Right lung (tissue), 5 donors: ENCODE results near the gene SOCS4. TPM values are rescaled to one million over a fixed set of nuclear protein-coding genes. Genes with fewer than 3 reads are reported as not detected.

Experiments used
- DNase-seq, 2 donors: peaks; one replicate each; pipeline ENCODE4 v3.0.0-alpha.2; 2013
- polyA plus RNA-seq, 5 donors: library from polyadenylated mRNA; unstranded; fragments of 120-200 nt; gene quantifications; one replicate each; pipeline versions ENCODE4 v1.2.1 to v1.2.3, GENCODE V29; 2013; ENCODE audit warnings: inconsistent platforms in 1 of 5, low replicate concordance in 1 of 5; ENCODE audit not compliant: insufficient read length in 5 of 5, insufficient read depth in 1 of 5

The SOCS4 gene
- polyA plus RNA-seq, 5 donors: 10.9 to 18.5 (median 13.4) TPM

GRCh38 chr14:55084401-55085059, 57.5 kb downstream of the SOCS4 start:
- DNase-seq: no peak

- no peak for DNase-seq
Observed at GRCh38 chr14:55085060-55085660, 58.1 kb downstream of the SOCS4 start.

DNA sequence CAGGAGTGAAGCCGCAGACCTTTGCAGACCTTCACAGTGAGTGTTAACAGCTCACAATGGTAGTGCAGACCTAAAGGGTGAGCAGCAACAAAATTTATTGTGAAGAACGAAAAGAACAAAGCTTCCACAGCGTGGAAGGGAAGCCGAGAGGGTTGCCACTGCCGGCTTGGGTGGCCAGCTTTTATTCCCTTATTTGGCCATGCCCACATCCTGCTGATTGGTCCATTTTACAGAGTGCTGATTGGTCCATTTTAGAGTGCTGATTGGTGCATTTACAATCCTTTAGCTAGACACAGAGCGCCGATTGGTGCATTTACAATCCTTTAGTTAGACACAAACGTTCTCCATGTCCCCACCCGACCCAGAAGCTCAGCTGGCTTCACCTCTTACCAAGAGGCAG, 59.9 kb downstream of the SOCS4 start:
- no peak for DNase-seq

- no peak for DNase-seq
Observed at GRCh38 chr14:55088356-55088755, 61.3 kb downstream of the SOCS4 start.

- no peak for DNase-seq
Observed at GRCh38 chr14:55092341-55092740, 65.3 kb downstream of the SOCS4 start.

DNA sequence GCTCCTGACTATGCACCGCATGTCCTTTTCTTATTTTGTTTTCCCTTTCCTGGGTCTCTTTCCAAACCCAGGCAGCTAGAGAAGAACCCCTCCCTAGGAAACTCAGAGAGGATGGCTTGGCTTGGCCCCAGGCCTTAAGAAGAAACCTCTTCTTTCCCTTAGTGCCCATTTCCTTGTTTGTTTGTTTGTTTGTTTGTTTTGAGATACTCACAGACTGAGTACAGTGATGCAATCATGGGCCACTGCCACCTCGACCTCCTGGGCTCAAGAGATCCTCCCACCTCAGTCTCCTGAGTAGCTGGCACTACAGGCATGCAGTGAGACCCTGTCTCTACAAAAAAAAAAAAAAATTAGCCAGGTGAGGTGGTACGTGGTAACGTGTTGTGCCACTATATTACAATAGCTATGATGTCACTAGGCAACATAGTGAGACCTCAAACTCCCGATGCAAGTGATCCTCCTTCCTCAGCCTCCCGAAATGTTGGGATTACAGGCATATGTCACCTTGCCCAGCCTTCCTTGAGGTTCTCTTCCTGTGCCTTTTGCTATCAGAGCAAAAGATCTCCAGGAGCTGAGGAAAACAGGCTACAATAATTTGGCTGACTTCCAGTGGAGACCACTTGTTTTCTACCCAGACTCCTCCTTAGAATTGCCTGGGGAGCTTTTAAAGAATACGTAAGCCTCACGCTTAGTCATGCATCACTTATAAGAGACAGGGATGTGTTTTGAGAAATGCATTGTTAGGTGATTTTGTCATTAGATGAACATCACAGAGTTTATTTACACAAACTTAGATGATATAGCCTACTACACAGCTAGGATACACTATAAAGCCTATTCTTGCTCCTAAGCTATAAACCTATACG, 67.5 kb downstream of the SOCS4 start:
- no peak for DNase-seq

DNA sequence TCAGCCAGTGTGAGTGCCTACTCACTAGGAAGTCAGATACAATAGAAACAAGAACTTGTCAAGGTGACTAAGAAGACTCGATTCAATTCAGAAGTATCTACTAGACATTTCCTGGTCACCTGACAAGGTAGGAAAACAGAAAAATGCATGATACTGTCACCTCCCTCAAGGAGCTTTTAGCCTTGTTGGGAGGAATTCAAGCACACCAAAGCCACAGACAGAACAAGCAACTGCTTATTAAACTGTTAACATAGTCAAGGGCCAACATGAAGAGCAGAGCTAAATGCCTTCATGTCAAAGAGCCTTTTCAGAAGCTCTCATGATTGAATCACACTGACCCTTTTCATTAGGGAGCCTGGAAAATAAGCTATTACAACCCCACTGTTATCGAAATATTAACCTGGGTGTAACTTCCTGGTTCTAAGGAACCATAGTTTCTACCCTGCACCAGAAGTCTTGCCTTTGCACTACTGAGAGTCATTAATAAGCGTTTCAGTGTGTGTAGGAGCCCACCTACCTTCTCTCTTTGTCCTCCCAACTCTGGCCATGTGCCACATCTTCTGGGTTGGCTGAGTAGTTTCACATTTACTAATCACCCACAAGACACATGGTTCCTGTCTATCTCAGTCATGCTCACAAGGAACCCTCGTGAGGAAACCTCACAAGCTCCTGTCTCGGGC, 71.0 kb downstream of the SOCS4 start:
- no peak for DNase-seq

DNA sequence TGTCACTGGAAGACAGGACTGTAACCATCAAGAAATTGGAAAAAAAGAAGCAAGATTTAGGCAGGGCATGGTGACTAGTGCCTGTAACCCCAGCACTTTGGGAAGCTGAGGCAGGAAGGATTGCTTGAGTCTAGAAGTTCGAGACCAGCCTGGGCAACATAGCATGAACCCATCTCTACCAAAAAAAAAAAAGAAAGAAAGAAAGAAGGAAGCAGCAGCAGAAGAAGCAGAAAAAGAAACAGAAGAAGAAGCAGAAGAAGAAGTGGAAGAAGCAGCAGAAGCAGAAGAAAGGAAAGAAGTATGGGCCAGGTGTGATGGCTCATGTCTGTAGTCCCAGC, 71.5 kb downstream of the SOCS4 start:
- DNase-seq: no peak

Other genes with a start within 250 kb of the SOCS4 start
- gene GCH1, start 124.4 kb upstream of the SOCS4 start, polyA plus RNA-seq: 1 to 10 TPM; 5.6 to 8.1 (median 6.0) TPM
- gene WDHD1, start 137 bp upstream of the SOCS4 start, polyA plus RNA-seq: 10 to 100 TPM; 11.8 to 25.4 (median 19.2) TPM
- gene MAPK1IP1L, start 24.4 kb downstream of the SOCS4 start, polyA plus RNA-seq: 10 to 100 TPM; 72.5 to 91.3 (median 88.1) TPM
- gene LGALS3, start 102.0 kb downstream of the SOCS4 start, polyA plus RNA-seq: 10 to 100 TPM; 43.2 to 63.4 (median 45.7) TPM
- gene DLGAP5, start 164.3 kb downstream of the SOCS4 start, polyA plus RNA-seq: 10 to 100 TPM; 14.7 to 65.2 (median 29.7) TPM
- gene FBXO34, start 244.2 kb downstream of the SOCS4 start, polyA plus RNA-seq: 10 to 100 TPM; 28.1 to 43.2 (median 36.9) TPM